IPS-18c (cell line): ENCODE measurements around the gene TCP11.
"Not testable (repeated sequence)": the region's sequence is repeated elsewhere in the genome, so short reads cannot be mapped to it uniquely, and the experiment has no call there.

ENCODE experiments used
- H3K4me3 ChIP-seq: 2 replicates; pipeline ENCODE4 v1.7.0; 2013; ENCODE audit warnings: low read depth, mild to moderate bottlenecking, low read length, moderate library complexity; ENCODE audit not compliant: insufficient read depth
- H3K9me3 ChIP-seq: one replicate; pipeline ENCODE4 v1.6.1; 2013; ENCODE audit warnings: mild to moderate bottlenecking, low read length, moderate library complexity; ENCODE audit not compliant: control insufficient read depth, insufficient read depth

The TCP11 gene

GRCh38 chr6:35128496-35128895, 12.6 kb downstream of the TCP11 start:
- no peak overlapping the region for H3K4me3 ChIP-seq
- no peaks in the 10 kb centered on the region for H3K9me3 ChIP-seq

DNA sequence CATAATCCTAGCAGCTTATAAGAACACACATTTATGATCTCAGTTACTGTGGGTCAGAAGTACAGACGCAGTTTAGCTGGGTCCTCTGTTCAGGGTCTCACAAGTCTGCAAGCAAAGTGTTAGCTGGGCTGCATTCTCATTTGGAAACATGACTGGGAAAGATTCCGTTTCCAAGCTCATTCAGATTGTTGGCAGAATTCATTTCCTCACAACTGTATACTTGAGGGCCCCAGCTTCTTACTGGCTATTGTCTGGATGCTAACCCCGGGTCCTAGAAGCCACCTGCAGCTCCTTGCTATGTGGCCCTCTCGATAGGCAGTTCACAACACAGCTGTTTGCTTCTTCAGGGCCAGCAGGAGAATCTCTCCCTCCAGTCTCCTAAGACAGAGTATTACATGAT, 13.1 kb downstream of the TCP11 start:
- Histone ChIP-seq H3K4me3 (no peak overlapping the region), H3K9me3 (no peaks in the 10 kb centered on the region)

DNA sequence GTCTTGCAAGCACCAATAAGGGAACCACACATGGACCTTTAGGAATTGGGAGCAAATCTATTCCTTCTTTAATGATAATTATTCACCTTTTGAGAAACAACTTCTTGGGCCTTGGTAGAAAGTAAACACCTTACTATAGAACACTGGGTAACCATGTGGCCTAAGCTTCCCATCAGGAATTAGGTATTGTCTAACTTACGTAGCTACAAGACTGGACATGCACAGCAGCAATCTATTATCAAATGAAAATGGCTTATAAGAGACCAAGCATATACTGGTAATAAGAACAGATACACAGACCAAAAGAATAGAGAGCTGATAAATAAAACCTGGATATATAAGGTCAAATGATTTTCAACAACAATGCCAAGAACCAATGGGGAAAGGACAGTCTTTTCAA, 16.8 kb downstream of the TCP11 start:
- Histone ChIP-seq H3K4me3 (no peak overlapping the region), H3K9me3 (no peaks in the 10 kb centered on the region)

DNA sequence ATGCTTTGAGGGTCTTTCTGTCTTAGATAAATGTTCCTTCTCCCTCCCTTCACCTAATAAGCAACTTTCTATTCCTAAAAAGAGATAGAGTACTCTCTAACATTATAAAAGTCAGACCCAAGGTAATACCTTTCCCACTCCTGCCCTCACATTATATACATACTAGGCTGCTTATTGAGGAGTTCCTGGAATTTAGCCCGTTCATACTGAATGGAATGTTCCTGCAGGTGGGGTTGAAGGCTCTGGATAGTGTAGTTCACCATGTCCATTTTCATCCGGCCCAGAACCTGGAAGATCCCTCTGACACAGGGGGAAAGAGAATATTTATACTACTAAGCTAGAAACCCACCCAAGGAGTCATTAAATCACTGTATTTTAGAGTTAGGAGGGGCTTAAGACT, 20.4 kb downstream of the TCP11 start:
- no peak overlapping the region for H3K4me3 ChIP-seq
- no peaks in the 10 kb centered on the region for H3K9me3 ChIP-seq

- Histone ChIP-seq H3K4me3 (no peak overlapping the region), H3K9me3 (no peaks in the 10 kb centered on the region)
Observed at GRCh38 chr6:35108309-35108885, 32.7 kb downstream of the TCP11 start.

GRCh38 chr6:35107761-35108160, 33.4 kb downstream of the TCP11 start:
- not testable (repeated sequence) for H3K9me3 ChIP-seq

DNA sequence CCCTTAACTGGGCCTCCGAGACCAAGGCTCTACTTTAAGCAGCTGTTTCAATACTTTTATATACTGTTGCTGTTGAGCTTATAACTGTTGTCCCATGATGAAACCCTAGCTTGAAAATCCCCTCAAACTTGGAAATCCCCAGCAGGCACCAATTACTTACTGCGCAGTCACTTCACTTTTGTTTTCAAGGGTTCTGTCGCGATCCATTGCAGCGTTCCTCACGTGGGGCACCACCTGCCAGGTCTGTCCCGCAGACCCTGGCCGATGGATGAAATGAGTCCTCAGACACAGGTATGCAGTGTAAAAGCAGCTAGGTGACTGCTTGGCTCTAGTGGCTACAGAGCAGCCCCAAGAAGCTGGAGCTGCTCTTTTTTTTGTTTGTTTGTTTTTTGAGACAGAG, 33.9 kb downstream of the TCP11 start:
- not testable (repeated sequence) for H3K4me3 ChIP-seq, H3K9me3 ChIP-seq

More at GRCh38 chr6:35107761-35108160, 33.4 kb downstream of the TCP11 start:
- not testable (repeated sequence) for H3K4me3 ChIP-seq

- not testable (repeated sequence) for H3K9me3 ChIP-seq, H3K4me3 ChIP-seq
Observed at GRCh38 chr6:35106061-35106460, 35.1 kb downstream of the TCP11 start.

GRCh38 chr6:35105078-35105477, 36.1 kb downstream of the TCP11 start:
- no peaks in the 10 kb centered on the region for H3K9me3 ChIP-seq
- H3K4me3 ChIP-seq, result no peak overlapping the region

- H3K9me3 ChIP-seq, result no peaks in the 10 kb centered on the region
- no peak overlapping the region for H3K4me3 ChIP-seq
Observed at GRCh38 chr6:35099116-35099515, 42.0 kb downstream of the TCP11 start.

DNA sequence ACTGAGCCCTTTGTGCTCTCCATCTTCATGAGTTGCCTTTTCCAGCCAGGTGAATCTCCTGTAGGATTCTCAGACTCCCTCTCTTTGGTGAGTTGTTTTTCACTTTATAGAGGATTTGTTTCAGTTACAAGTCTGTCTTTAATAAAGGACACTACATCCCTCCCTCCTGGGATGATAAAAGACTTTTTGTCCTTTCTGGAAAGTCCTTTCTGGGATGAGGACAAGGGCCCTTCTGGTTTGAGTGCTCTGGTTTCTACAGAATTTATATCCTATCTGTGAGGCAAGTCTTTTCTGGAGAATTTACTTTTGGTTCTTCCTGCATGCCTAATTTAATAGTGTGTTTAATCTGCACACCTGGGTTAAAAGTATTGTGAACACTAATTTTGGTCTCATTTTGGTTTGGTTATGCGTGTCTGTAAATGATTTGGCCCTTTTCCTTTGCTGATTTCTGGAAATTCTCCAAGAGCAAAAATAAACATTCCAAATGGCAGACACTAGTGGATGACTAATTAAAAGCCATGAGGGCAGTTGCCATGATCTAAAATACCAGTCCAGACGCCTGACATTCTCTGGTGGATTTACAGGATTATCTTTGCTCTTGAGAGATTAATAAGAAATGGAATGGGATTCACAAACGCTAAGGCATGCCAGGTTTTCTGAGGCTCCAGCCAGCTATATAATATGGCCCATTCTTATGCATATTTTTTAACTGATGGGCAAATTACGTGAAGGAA, 44.8 kb downstream of the TCP11 start:
- Histone ChIP-seq H3K4me3 (no peak overlapping the region), H3K9me3 (no peaks in the 10 kb centered on the region)

GRCh38 chr6:35094183-35094582, 47.0 kb downstream of the TCP11 start:
- no peak overlapping the region for H3K4me3 ChIP-seq
- H3K9me3 ChIP-seq, result no peaks in the 10 kb centered on the region

- H3K4me3 ChIP-seq, result no peak overlapping the region
Observed at GRCh38 chr6:35093783-35094182, 47.4 kb downstream of the TCP11 start.

DNA sequence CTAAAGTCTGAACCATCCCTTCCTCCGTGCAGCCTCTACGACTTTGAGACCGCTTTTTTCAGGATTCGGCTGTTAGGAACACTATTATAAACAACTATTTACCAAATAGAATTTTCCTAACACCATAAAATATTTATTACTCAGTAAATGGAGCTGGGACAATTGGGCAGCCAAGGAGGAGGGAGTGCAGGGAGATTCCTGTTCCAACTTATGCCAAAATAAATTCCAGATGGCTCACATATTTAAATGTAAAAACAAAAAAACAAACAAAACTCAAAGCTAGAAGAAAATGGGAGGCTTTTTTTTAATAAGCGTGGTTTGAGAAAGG, 48.1 kb downstream of the TCP11 start:
- H3K9me3 ChIP-seq, result no peaks in the 10 kb centered on the region
- no peak overlapping the region for H3K4me3 ChIP-seq

More at GRCh38 chr6:35093783-35094182, 47.4 kb downstream of the TCP11 start:
- no peaks in the 10 kb centered on the region for H3K9me3 ChIP-seq

GRCh38 chr6:35092362-35093117, 48.6 kb downstream of the TCP11 start:
- H3K9me3 ChIP-seq, result no peaks in the 10 kb centered on the region
- no peak overlapping the region for H3K4me3 ChIP-seq

DNA sequence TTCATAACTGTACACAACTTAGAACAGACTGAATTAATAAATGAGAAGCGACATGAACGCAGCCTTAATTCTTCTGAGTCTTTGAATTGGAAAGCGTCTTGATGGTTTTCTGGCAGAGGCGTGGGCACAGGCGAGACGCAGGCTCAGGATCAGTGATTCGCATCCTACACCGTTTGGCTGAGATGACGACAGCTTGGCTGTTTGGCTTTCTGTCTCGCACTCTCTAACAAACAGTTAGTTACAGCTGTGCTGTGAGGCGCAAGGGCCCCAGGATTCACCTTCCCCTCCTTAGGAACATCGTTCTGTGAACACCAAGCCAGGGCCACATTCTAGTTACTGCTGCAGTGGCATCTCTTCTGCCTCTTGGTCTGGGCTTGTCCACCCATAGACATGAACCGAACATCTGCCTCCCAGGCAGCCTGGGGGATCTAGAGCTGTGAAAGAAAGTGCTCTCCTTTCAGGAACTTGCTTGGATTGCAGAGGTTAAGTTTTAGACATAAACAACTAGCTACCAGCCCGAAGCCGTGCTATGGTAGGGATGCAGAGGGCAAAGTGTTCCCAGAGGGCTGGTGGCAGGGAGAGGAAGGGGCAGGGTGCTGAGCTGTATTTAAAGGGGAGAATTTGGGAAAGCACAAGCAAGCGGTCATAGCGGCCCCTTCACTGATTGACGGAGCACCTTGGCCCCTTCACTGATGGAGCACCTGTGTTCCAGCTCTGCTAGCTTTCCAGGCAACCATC, 49.6 kb downstream of the TCP11 start:
- H3K9me3 ChIP-seq, result no peaks in the 10 kb centered on the region
- H3K4me3 ChIP-seq, result no peak overlapping the region

- Histone ChIP-seq H3K4me3 (no peak overlapping the region), H3K9me3 (no peaks in the 10 kb centered on the region)
Observed at GRCh38 chr6:35090734-35091133, 50.4 kb downstream of the TCP11 start.
